Activated CD8-positive, alpha-beta memory T cell treated with anti-CD3 and anti-CD28 coated beads for 36 hours (primary cell): ENCODE data around the gene NBAS. TPM values are rescaled to one million over a fixed set of nuclear protein-coding genes. Genes with fewer than 3 reads are reported as not detected.

Experiments
- CTCF ChIA-PET: fragments of 350-600 bp; sonication (Branson Sonifier 250); formaldehyde crosslinking; loops from one replicate; lab custom pipeline; 2021; ENCODE audit warnings: antibody characterized with exemption; lab: Charles Lee
- POLR2A ChIA-PET: fragments of 350-600 bp; sonication (Branson Sonifier 250); formaldehyde crosslinking; loops from one replicate; lab custom pipeline; 2021; ENCODE audit warnings: antibody characterized with exemption; lab: Charles Lee
- total RNA-seq, 2 experiments: library from RNA; stranded (reverse); gene quantifications; one replicate each; pipeline ENCODE4 v1.2.3, GENCODE V29; 2021

Gene NBAS
- 10 to 100 TPM; 34.7 to 37.1 TPM for total RNA-seq

DNA sequence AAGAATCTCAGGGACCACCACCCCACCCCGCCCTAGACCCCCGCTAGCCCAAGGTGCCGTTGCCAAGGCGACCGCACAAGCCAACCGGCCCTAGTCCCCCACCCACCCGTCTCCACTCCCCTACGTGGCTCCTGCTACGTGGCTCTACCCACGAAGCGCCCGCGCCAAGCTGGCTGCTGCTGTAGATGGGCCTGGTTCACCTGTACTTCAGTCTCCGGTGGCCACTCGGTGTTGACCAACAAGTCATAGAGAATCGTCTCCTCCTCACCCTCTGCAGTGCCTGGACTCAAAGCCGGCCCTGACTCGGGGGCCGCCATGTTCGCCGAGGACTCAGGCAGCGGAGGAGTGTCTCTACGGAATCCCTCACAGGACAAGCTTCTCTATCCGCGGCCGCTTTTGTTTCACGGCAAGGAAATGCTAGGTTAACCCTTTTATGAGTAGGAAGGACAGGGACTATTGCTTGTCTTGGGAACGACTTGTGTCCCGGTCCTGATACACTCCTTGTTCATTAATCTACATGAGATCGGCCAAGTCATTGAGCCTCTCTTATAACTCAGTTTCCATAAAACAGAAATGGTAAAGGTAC is at the start of gene NBAS:
NBAS (minus strand) TSS at position 347 of the 586 bp plus-strand sequence; CDS start at position 317, 30 bp downstream.
- POLR2A ChIA-PET: interaction anchor here (0.6 to 1.3 kb wide), 3 partner anchors 16 to 45 kb away, joined by 3 to 7 read pairs (median 6); partner anchors contain the start of gene DDX1
- CTCF ChIA-PET: interaction anchor here (1.3 to 3.1 kb wide), 2 partner anchors 16 to 32 kb away, joined by 4 to 13 read pairs; no protein-coding TSS in a partner anchor

DNA sequence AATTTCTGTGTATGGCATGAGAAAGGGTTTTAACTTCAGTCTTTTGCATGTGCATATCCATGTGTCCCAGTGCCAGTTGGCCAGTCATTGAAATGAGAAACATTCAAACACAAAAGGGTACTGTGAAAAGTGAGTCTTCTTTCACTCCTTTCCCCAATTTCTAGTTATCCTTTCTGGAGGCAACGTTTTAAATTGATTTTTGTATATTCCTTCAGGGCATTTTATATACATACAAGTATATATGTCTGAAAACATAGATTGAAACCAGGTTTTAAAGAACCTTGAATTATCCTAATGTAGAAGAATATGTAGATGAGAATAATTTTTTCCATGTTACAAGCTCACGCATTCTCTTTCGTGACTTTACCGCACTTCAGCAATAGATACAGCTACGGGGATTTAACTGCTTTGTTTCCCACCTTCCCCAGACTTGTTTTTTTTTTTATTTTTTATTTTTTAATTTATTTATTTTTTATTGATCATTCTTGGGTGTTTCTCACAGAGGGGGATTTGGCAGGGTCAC is 49.4 kb upstream of the NBAS start:
- ChIA-PET CTCF (no interaction called here), POLR2A (no interaction called here)

DNA sequence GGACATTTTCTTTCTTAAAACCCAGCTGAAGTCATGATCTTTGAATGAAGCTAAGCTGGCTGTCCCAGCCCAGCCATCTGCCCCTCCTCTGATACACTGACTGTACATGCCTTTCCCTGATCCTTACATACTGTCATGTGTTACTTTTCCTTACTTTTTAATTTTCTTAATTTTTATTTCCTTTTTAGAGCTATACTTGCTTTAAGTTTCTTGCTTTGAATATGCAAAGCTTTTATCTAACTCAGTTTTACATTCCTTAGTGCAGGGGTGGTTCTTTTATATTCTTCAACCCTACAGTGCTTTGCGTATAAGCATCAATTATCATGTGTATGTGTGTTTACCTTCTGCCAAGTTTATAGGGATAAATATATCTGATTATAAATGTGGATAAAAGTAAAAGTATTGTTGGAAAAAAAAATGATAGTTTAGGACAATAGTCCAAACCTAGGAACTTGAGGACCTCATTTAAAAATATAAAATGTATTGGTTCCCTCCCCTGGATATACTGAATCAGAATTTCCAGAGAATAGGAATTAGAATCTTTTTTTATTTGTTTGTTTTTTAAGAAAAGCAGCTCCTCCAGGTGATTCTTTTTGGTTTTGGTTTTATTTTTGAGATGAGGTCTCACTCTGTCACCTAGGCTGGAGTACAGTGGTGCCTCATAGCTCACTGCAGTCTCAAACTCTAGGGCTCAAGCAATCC is 48.4 kb upstream of the NBAS start:
- ChIA-PET POLR2A (interaction anchor here (0.5 to 1.1 kb wide), 2 partner anchors 9 to 48 kb away, joined by 3 to 15 read pairs; no protein-coding TSS in a partner anchor), CTCF (interaction anchor here (0.6 kb wide), 1 partner anchor 47 kb away, joined by 4 read pairs; no protein-coding TSS in a partner anchor)

DNA sequence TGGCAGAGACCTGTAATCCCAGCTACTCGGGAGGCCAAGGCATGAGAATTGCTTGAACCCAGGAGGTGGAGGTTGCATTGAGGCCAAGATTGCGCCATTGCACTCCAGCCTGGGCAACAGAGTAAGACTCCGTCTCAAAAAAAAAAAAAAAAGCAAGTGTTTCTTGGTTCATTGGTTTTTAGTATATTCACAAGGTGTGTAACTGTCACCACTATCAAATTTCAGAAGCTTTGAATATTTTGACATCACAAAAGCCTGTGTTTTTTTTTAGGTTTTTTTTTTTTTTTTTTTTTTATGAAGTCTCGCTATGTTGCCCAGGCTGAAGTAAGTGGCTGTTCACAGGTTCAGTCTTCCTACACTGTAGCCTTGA is 47.2 kb upstream of the NBAS start:
- POLR2A ChIA-PET: no interaction called here
- CTCF ChIA-PET: interaction anchor here (0.6 kb wide), 1 partner anchor 16 kb away, joined by 5 read pairs; no protein-coding TSS in a partner anchor

DNA sequence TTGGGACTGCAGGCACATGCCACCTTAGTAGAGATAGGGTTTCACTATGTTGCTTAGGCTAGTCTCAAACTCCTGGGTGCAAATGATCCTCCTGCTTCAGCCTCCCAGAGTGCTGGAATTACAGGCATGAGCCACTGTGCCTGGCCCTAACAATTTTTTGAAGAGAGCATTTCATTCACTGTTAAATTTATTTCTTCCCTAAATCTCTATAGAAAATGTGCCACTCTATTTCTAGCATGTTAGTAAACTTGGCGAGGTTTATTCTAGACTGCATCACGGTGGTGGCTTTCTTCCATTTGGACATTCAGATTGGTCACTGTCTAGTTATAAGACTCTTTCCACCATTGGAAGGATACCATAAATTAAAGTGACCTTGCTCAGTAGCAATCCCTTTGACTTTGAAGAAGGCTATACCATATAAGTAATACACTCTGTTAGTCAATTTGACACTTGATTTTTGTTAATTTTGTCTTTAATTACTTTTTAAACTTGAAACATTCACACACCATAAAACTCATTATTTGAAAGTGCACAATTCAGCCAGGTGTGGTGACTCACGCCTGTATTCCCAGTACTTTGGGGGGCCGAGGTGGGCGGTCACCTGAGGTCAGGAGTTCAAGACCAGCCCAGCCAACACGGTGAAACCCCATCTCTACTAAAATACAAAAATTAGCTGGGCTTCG is 46.7 kb upstream of the NBAS start:
- ChIA-PET POLR2A (no interaction called here), CTCF (interaction anchor here (0.6 kb wide), 1 partner anchor 17 kb away, joined by 5 read pairs; no protein-coding TSS in a partner anchor)

DNA sequence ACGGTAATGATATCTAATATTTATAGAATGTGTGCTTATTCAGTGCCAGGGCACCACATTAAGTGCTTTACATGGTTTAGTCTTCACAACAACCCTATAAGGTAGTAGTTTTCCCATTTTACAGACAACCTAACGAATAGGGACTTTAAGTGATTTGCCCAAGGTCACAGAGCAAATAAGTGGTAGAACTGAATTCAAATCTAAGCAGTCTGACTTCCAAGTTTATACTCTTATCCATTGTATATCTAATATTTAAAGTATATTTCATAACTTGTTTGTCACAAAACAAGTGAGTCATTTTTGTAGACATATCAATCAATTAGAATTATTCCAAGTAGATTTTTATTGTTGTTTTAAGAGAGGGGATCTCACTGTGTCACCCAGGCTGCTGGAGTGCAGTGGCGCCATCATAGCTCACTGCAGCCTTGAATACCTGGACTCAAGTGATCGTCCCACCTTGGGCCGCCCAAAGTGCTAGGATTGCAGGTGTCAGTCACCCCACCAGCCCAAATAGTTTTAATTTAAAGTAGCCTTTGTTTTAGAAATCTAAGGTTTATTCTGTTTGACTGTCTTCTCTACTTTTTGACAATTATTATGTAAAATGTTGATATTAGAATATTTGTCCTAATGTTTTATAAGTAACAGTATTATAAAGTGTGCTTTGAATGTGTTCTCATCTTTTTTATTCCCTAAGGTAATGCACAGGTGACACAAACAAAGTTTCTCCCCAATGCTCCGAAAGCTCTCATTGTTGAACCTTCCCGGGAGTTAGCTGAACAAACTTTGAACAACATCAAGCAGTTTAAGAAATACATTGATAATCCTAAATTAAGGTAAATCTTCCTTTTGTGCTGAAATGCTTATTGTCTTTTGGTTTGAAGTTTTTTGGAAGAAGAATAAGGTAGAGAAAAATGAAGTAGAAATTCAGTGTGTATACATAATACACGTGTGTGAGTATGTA is 45.6 kb upstream of the NBAS start:
- CTCF ChIA-PET: no interaction called here
- POLR2A ChIA-PET: no interaction called here

DNA sequence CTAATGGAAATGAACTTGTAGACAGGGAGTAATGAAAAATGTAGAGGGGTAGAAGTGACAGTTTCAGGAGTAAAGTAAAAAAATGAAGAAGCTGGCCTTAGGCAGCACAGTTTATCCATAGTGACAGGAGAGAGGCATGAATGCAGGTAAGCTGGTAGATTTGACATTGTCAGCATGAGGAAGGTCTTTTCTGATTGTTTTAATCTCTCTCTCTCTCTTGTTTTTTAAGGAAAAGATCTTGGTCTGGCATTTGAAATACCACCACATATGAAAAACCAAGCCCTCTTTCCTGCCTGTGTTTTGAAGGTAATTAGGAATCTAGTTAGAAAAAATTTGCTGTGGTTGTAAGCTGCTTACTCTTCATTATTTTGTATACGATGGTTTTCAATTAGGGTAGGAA is 44.6 kb upstream of the NBAS start:
- POLR2A ChIA-PET: no interaction called here
- CTCF ChIA-PET: no interaction called here

DNA sequence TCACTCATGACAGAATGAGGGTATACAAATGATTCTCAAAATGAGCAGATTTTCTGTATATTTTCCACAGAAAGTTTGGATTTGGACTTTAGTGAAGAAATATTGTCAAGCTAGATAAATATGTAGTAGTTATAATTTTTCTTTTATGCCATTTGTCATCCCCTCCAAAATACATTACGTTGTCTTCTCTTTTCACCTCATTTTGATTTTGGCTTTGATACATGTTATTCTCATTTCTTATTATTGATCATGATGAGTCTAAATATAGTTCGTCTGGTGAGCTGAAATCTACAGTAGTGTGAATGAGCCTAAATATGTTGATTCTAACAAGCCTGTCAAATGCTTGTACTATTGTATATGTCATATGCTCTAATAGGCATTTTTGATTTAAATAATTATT is 42.8 kb upstream of the NBAS start:
- CTCF ChIA-PET: no interaction called here
- POLR2A ChIA-PET: no interaction called here

DNA sequence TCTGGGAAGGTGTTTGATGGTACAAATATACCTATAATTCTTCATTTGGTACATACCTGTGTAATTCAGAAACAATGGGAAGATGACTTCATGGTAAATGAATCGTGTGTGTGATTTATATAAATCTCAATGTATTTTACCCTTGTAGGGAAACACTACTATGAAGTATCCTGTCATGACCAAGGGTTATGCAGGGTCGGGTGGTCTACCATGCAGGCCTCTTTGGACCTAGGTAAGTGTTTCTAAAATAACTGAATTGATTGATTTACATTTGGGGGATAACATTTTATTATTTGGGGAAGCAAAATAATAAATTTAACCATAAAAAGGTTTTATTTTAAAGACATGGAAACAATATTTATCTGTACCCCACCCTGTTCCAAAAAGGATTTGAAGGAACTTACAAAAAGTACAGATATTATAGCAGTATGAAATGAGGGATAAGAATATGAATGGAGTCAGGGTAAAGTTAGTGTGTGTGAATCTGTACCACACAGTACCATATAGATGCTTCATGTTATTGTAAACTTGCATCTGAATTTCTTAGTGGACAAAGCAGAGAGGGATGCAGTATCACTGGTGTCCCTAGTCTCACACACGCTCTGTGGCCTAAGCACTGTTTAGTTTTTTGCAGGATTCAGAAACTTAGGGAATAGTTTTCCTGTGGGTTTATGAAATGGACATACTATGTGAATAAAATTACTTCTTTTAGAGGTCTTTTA is 42.1 kb upstream of the NBAS start:
- CTCF ChIA-PET: no interaction called here

DNA sequence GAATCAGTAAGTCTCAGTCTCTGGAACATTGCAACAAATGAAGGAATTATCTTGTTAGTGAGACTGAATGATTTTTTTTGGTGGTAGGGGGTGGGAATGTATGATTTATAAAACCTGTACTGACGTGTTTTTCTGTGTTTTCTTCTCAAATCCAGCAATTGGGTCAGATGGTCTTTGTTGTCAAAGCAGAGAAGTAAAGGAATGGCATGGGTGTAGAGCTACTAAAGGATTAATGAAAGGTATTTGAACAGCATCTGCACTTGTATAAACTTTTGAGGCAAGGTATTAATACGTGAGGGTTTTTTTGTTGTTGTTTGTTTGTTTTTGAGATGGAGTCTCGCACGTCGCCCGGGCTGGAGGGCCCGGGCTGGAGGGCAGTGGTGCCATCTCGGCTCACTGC is 41.3 kb upstream of the NBAS start:
- ChIA-PET CTCF (no interaction called here), POLR2A (no interaction called here)

More for the DNA sequence above, 42.1 kb upstream of the NBAS start:
- POLR2A ChIA-PET: no interaction called here

DNA sequence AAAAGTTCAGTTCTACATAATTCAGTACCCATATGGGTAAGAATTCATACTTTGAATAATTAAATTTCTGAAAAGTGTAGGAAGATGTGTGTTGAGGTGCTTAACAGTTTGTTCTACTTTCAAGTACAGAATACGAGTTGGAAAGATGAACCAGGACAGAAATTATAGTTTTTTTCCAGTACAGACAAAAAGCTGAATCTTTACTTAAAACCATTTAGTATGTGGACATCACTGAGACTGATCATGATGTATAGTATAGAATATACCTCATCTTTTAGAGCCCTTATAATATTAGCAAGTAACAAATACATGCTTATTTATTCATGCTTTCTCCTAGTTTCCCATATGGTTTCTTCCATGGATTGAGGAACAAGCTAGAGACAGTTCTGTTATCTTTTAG is 40.5 kb upstream of the NBAS start:
- ChIA-PET POLR2A (no interaction called here), CTCF (no interaction called here)

DNA sequence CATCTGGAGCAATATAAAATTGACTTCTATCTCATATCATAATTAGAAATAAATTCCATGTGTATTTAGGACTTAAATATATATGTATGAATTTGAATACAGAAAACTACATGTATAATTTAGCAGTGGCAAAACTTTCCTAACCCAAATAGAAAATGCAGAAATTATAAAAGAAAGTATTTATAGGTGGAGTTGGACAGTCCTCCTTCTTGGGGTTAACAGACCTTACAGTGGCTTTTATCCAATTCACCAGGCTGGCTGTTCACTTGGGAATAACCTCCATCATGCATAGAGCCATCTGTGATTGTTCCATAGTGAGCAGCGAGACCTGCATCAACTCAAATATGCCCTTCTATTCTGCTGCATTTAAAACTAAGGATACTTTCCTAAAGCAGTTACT is 38.9 kb upstream of the NBAS start:
- CTCF ChIA-PET: interaction anchor here (0.6 kb wide), 1 partner anchor 44 kb away, joined by 3 read pairs; no protein-coding TSS in a partner anchor
- POLR2A ChIA-PET: no interaction called here

DNA sequence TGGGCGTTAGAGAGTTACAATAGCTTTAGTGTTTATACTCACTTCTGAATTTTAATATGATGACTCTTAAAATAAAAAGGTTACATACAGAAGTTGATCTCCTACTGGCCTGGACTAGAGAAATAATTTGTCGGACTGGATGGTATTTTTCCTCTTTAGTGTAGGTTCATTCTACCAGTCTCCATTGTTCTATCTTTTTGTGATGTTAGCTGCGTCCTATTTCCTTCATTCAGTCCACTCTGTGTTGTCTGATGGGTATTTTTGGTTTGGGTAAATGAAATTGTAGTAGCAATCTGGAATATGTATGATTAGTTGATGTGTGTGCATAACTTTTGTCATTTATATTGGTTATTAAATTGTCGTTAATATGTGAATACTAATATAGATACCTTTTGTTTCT is 35.8 kb upstream of the NBAS start:
- ChIA-PET POLR2A (no interaction called here), CTCF (no interaction called here)

DNA sequence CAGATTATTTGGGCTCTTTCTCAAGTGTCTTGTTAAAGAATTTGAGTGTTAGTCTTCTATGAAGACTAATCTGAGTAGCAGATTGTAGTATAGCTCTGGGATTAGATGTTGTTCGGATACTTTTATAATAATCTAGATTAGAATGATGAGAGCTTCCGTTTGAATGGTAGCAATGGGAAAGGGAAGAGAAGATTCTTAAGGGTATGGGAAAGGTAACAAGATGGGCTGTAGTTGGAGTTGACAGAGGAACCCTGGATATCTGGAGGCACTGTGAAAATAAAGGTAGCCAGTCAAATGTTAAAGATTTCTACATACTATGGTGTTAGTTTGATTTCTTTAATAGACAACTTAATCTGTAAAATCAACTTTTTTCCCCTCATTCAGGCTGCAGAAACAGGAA is 35.2 kb upstream of the NBAS start:
- ChIA-PET POLR2A (no interaction called here), CTCF (no interaction called here)

DNA sequence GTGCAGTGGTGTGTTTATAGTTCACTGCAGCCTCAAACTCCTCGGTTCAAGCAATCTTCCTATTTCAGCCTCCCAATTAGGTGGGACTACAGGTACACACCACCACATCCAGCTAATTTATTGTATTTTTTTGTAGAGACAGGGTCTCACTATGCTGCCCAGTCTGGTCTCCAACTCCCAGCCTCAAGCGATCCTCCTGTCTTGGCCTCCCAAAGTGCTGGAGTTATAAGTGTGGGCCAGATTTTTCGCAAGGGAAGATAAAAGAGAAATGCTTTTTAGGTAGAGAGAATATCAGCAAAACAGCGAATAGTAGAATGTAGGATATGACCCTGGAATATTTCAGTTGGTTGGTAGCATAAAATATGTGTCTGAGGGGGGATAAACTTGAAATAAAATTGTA is 34.8 kb upstream of the NBAS start:
- ChIA-PET CTCF (no interaction called here), POLR2A (no interaction called here)

DNA sequence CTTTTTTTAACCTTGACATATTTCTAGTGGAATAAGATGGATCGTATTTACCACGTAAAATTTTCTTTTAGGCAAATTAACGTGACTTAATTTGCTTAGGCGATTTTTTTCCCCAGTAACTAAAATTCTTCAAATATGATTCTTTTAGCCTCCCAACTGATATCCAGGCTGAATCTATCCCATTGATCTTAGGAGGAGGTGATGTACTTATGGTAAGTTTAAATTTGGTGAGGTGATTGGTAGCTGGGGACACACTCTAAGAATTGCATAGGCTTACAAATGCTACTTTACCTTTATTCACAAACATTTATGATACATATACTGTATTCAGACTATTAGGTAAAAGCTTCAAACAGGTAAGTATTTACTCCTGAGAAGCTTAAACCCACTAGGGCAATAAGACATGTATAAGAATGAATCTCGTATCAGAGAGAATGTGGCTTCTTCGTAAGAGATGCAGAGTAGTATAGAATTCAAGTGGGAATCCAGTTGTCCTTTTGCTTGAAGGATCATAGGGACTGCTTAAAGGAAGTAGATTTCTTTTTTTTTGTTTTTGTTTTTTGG is 34.3 kb upstream of the NBAS start:
- CTCF ChIA-PET: no interaction called here

DNA sequence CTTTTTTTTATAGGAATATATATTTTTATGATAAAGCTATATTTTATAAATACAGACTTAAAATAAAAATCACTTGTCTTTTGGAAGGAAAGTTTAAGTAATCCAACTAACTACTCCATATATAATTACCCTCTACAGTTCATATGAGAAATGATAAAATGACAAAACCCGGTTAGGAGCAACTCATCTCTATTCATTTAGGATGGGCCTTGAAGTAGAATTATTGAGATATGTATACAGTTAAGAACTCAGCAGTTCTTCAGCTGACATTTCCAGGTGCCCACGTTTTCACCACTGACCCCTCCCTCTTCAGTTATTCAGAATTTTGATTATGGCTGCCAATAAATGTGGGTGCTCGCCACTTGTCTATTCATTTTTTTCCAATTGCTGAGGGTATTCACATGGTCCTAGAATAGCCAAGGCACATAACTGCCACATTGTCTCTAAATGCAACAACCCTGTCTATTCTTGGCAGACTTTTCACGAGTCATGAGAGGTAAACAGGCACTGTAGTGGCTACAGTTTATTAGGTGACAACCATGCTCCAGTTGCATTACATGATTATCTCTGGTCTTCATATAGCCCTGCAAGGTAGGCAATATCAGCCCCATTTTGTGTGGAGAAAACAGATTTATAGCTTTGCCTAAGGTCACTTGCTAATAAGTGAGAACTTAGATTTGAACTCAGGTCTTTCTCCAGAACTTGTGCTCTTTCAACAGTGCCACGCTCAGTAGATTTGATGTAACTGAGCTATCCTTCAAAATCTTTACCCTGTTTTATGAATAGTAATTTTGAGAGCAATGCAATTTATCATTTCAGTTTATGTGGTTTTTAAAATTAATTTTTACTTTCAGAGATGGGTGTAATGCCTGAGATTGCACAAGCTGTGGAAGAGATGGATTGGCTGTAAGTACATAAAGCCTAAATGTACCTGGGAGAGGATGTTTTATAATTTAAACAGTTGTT is 33.4 kb upstream of the NBAS start:
- POLR2A ChIA-PET: no interaction called here
- CTCF ChIA-PET: no interaction called here

More for the DNA sequence above, 34.3 kb upstream of the NBAS start:
- POLR2A ChIA-PET: no interaction called here
